HG03095 (cell line): ENCODE measurements around the gene COPS8.

Experiments used
- ATAC-seq: cut with Tn5 transposase; IDR thresholded peaks from one replicate; pipeline ENCODE4 v1.9.1; 2021; ENCODE audit warnings: moderate library complexity; ENCODE audit not compliant: unreplicated experiment

COPS8 gene

DNA sequence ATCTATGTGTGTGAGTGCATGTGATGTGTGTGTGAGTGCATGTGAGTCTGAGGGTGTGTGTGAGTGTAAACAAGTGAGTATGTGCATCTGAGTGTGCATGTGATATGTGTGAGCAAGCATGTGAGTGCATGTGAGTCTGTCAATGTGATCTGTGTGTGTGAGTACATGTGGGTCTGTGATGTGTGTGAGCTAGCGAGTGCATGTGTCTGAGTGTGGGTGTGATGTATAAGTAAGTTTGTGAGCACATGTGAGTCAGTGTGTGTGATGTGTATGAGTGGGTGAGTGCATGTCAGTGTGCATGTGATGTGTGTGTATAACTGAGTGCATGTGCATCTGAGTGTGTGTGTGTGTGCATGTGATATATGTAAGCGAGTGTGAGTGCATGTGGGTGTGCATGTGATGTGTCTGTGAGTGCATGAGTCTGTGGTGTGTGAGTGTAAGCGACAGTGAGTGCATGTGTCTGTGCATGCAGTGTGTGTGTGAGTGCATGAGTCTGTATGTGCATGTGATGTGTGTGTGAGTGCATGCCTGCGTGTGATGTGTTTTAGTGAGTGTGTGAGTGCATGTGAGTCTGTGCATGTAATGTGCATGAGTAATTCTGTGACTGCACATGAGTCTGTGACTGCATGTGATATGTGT is 44.1 kb downstream of the COPS8 start:
- ATAC-seq, result no peak

DNA sequence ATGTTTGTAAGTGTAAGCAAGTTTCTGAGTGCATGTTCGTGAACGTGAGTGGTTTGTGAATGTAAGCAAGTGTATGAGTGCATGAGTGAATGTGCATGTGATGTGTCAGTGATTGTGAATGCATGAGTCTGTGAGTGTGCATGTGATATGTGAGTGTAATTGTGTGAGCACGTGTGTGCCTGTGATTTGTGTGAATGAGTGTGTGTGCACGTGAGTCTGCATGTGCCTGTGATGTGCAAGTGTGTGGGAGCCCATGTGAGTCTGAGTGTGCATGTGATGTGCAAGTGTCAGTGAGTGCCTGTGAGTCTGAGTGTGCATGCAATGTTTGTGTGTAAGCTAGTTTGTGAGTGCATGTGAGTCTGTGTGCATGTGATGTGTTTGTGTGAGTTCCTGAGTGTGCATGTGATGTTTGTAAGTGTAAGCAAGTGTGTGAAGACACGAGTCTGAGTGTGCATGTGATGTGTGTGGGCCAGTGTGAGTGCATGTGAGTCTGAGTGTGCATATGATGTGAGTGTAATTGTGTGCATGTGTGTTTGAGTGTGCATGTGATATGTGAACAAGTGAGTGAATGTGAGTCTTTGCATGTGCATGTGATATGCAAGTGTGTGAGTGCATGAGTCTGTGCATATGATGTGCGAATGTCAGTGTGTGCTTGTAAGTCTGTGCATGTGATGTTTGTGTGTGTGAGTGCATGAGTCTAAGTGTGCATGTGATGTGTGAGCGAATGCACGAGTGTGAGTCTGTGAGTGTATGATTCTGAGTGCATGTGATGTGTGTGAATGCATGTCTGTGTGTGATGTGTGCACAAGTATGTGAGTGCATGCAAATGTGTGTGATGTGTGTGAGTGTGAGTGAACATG is 45.1 kb downstream of the COPS8 start:
- no peak for ATAC-seq

DNA sequence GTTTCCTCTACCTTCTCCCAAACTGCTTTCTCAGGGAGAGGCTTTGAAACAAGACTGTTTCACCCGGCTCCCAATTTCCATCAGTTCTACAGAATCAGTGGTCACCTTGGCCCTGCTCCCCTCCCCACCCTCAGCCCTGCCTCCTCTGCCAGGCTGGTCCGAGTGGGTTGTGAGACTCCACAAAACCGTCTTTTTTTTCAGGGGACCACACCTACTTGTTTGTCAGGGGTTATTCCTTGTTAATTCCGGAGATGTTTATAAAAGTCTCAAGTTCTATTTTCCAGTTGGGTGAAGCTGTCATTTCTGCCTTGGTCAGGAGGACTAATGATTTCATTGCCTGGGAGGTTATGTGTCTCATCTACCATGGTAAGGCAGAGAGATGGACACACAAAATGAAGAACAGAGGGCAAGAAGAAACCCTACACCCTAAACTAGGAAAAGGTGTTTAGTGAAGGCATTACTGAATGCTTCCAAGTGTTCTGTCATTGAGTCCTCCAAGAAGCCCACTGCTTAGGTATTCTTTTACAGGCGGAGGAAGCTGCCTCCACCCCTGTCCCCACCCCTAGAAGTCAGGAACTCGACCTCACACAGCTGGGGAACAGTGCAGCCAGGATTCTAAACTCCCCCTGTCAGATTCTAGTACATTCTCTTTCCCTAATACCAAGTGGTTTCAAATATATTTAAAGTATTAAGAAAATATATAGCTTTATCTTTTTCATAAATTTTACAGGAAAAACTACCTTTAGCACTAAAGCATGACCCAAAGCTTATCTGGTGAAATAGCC is 46.3 kb downstream of the COPS8 start:
- ATAC-seq, result no peak

DNA sequence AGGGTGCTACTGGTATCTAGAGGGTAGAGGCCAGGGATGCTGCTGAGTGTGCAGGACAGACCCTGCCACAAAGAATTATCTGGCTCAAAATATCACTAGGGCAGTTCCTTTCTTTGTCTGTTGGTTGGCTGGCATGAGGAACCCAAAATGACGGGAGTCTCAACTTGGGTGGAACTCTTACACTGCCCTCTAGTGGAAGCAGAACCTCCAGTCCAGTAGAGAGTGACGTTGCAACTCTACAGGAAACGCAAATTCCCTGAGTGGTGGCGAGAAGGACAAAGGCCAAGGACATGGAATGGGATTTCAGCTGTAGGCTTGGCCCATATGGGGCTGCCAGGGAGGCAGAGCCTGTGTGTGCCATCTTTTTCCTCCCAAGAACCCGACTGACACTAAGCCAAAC is 47.1 kb downstream of the COPS8 start:
- no peak for ATAC-seq

DNA sequence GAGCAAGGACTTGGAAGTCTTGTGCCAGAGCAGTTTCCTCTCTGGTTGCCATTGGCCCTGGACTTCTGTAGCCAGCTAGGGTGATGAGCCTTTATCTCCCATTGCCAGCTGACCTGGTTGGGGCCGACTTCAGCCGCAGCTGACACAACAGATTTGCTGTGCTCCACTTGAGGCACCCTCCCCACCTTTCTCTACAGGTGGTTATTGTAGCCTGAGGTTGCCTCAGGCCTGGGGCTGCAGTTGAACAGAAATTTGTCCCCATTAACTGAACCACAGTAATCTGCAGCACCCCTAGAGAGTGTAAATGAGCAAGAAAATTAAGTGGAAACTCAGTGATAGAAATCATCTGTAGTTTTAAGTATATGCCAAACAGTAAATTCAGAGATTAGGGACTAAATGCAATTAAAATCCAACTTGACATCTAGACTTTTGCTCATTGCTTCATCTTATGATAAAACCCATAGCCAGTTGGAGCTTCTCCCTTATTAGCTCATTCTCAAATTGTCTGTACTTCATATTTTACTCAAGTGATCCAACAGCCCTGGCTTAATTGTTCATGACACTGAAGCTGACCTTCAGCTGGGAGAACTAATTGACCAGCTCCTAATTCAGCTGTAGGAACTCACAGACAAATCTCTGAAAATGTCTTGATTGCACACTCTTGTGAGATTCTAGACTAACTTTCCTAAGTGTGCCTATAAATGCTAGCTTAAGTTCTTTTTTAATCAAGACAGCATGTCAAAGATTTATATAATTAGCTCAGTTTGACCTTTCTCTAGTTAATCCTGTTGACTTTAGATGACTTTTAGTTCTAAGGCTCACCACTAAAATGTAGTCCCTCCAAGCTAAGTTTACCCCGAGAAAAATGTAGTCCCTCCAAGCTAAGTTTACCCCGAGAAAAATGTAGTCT is 48.9 kb downstream of the COPS8 start:
- no peak for ATAC-seq

DNA sequence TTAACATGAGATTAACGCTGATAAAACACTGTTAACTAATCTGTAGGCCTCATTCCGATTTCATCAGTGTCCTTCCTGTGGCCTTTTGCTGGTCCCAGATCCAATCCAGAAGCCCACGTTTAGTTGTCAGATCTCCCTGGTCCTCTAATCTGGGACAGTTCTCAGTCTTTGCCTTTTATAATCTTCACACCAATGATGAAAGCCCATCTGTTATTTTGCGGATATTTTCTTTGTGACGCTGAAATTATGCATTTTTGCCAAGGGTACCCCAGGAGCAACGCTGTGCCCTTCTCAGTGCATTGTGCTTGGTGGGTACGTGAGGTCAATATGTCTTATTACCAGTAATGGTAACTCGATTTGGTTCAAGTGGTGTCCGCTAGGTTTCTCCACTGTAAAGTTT is 51.1 kb downstream of the COPS8 start:
- ATAC-seq, result no peak

DNA sequence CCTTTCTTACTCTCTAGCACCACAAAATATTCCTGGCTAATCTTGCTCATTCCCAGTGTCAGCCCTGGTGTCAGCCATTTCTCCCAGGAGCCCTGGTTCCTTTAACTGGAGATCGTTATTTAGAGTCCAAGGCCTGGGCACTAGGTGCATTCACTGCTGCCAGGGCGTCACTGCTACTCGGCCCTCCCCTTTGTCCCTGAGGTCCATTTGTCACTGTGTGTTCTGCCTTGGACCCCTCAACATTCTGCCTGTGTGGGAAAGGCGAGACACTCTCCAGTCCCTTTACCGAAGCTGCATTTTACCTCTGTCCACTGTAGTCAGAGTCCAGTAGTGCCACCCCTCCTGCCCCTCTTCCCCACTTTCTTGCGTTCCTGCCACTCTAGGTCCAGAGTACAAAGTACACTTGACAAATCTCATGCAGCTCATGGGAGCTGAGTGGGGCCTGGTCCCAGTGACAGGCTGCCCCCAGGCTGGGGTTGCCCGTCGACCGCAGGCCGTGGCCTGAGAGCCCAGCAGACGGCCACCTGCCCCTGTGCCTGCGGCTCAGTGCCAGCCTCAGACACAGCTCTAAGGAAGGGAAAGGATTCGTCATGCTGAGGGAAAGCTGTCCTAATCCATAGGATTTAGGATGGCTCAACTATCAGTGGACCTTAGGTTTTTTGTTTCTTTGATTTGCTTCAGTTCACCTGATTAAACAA is 52.1 kb downstream of the COPS8 start:
- no peak for ATAC-seq

DNA sequence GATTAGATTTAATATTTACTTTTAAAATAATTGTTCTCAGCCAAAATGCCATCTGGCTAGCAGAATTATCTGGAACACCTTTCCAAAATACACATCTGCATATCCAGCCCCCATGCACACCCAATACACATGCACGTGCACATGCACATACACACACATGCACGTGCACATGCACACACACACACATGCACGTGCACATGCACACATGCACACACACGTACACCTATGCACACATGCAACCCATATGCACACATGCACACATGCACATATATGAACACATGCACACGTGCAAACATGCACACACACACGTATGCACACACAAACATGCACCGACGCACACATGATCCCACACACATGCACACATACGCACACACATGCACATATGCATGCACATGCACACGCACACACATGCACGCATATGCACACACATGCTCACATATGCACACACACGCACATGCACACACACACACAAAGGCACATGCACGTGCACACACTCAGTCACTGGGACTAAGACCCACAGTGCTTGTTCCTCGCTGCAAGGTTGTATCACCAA is 53.5 kb downstream of the COPS8 start:
- no peak for ATAC-seq

DNA sequence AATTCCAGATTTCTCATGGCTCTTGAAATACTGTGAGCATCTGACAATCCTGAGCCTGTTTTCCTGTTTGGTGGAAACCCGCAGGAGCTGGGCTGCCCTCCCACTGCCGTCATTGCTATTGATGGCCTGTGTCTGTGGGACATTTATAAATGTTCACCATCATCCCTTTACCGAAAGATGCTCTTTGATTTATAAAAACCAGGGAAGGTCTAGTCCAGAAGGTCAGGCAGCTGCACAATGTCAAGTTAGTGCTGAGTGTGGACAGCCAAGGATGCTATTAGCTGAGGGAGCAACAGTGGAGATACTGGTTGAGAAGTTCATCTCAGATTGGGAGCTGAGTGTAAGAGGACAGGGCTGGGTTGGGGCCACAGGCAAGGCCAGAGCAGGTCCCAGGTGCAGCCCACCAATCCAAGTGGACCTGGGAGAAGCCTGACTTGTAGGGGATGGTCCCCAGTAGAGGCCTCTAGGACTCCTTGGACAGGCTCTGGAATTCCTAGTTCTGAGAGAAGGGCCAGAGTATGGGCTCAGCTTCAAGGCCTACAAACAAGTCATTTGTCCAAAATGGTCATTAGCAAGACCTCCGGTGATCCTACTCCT is 55.1 kb downstream of the COPS8 start:
- ATAC-seq, result no peak

DNA sequence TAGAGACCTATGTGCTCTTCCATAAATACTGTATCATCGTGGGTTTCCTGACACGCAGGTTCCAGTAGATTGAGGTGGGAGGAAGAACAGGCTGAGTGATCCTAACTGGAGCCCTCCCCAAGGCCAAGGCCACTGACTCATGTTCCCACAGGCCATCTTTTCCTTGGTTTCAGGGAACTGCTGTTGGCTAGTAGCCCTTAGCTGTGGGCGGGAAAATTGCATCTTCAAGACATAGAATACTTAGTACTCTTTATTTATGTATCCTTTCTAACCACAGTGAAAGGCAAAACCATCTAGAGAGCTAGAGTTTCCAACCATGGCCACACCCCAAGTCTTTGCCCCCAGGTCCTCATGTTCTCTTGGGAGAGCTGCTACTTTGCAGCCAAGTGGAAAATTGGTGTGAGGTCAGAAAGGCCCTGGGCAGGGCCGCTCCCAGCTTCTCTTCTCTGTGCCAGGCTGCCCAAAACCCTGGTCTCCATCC is 55.9 kb downstream of the COPS8 start:
- no peak for ATAC-seq

DNA sequence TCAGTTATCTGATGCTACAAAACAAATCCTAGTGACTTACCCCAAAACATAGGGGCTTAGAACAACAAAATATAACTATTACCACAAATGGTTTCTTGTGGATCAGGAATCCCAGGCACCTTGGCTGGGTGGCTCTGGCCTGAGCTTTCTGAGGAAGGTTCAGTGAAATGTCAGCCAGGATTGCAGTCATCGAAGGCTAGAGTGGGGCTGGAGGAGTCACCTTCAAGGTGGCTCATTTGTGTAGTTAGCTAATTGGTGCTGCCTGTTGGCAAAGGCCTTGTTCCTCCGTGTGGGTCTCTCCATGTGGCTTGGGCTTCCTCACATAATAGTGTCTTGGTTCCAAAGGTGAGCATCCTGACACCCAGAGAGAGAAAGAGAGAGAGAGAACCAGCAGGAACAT is 57.4 kb downstream of the COPS8 start:
- ATAC-seq, result no peak

DNA sequence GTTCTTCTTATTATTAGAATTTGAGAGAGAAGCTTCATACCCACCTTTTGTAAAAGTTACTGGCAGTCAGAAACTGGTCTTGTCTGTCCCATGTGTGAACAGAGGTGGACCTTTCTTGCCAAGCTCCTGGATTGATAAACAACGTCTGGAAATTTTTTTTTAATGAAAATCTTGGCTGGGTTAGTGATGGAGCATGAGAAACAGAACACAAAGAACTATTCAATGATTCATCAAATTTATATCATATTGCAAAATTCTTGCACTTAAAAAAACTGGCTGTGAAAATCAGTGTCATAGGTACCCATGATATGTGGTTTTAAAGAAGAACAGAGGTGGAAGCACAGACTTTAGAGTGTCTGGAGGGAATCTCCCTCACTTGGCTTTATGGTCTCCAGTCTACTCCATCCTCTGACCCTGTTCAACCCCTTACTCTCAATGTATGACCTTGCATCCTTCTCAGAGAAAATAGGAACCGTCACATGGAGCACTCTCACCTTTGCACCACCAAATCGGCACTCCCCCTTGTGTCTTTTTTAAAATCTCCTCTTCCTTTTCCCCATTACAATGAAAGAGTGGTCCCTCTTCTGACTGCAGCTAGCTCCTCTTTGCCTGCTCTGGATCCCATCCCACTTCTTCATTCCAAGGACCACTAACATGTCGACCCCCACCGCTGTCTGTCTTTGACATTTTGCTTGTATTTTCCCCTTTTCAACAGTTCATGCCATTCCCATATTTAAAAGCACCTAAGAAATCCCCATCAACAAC is 58.2 kb downstream of the COPS8 start:
- no peak for ATAC-seq

DNA sequence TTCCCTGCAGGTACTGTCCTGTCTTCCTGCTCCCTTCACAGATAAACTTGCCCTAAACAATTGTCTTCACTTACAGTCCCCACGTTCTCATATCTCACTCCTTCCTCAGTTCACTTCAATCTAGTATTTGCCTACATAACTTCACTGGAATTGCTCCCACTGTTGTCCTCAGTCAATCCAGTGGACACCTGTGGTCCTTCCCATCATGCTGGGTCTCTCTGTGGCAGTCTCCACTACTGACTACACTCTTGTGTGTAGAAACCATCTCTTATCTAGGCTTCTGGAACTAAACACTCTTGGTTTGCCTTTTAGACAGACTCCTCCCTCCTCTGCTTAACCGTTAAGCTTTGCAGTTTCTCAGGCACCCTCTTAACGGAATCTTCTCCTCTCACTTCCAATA is 58.8 kb downstream of the COPS8 start:
- no peak for ATAC-seq

DNA sequence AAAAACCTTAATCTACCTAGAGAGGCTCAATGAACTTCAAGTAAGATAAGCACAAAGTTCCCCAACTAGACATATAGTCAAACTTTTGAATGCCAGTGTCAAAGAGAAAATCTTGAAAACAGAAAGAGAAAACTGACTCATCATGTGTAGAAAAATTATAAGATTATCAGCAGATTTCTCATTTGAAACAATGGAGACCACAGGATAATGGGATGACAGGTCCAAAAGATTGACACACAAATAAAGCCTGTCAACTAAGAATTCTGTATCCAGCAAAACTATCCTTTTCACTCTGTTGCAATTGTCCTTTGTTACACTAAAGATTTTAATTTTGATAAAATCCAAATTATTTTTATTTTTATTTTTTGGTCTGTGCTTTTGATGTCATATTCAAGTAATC is 61.6 kb downstream of the COPS8 start:
- ATAC-seq, result no peak

DNA sequence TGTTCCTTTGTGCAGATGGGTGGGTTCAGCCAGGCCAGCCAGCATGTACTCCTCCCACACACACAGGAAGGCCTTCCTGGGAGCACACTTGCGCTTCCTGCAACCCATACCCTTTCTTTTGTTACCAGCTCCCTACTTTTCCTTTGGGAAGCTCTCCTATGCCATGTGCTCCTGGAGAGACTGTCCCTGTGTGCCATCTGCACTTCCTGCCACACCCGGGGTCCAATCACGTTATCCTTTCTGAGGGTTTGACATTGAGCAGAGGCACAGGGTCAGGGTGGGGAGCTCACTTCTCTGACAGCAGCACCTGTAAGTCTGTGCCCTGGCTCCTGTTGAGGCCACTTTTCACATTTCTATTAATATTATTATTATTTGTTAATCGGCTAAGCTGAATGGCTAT is 62.9 kb downstream of the COPS8 start:
- ATAC-seq, result no peak

DNA sequence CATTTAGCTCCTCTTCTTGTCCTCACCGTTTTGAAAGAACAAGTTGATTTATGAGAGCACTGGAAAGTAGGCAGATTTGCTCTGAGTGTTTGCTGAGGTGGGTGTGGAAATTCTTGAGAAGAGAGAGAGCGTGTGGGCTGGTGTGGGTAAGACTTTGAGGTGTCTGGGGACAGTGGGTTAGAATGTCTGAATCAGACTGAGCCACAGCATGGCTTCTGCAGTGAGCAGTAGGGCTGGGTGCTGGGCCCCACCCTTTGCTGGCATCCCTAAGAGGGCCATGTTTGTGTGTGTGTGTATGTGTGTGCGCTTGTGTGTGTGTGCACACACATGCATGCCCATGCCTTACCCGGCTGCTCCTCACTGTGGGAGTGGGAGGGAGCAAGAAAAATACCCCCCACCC is 63.7 kb downstream of the COPS8 start:
- ATAC-seq, result no peak
